Measurements from ENCODE around the gene ESCO1.

The ESCO1 gene

GRCh38 chr18:21571772-21572171 lies 28.7 kb downstream of the ESCO1 start:
- DNase-seq (ENCODE audit: low read depth): no peak
- H3K4me3 ChIP-seq (ENCODE audit: low read length): no peak overlapping the region
- no peak for TF ChIP-seq CTCF (conservative IDR thresholded peaks at IDR 0.05; ENCODE audit: low read depth, low read length)

DNA sequence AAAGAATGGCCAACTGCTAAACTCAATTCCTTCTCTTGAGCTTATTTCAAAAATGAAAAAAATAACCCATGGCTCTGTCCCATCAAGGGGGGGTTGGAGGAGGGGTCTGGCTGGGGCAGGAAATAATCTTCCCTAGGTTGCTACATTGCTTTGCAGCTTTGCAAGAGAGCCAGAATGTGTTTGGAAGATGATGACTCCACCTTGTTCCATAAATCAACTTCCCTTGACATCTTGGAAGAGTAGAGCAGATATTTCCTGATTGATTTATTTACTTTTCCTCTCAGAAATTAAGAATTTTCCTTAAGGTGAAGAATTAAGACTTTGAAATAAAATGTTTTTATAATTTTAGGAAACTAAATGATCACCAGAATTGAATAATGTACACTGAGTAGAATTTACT lies 41.3 kb downstream of the ESCO1 start:
- no peak overlapping the region for H3K4me3 ChIP-seq (ENCODE audit: low read length)
- no peak for DNase-seq (ENCODE audit: low read depth)
- no peak for TF ChIP-seq CTCF (conservative IDR thresholded peaks at IDR 0.05; ENCODE audit: low read depth, low read length)

- no peak for DNase-seq (ENCODE audit: low read depth)
- TF ChIP-seq CTCF (conservative IDR thresholded peaks at IDR 0.05; ENCODE audit: low read depth, low read length): no peak
- no peak overlapping the region for H3K4me3 ChIP-seq (ENCODE audit: low read length)
Observed at GRCh38 chr18:21557607-21558253, 42.8 kb downstream of the ESCO1 start.

DNA sequence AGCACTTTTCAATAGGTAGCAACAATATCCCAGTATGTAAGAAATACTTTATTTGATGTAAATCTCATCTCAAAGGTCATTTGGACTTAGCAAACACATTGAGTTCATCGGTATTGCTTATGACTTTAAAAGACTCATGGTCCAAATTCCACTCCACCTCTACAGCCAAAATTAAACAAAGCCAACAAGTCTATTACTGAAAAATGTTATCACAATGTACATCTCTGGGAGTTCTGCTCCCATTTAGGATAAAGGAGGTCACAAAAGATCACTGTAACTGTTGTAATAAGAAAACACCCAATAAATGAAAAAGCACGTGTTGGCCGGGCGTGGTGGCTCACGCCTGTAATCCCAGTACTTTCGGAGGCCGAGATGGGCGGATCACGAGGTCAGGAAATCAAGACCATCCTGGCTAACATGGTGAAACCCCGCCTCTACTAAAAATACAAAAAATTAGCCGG lies 50.0 kb downstream of the ESCO1 start:
- DNase-seq (ENCODE audit: low read depth): no peak
- H3K4me3 ChIP-seq (ENCODE audit: low read length): no peak overlapping the region
- TF ChIP-seq CTCF (conservative IDR thresholded peaks at IDR 0.05; ENCODE audit: low read depth, low read length): no peak

- DNase-seq (ENCODE audit: low read depth): no peak
- TF ChIP-seq CTCF (conservative IDR thresholded peaks at IDR 0.05; ENCODE audit: low read depth, low read length): no peak
- no peak overlapping the region for H3K4me3 ChIP-seq (ENCODE audit: low read length)
Observed at GRCh38 chr18:21548647-21549046, 51.9 kb downstream of the ESCO1 start.

DNA sequence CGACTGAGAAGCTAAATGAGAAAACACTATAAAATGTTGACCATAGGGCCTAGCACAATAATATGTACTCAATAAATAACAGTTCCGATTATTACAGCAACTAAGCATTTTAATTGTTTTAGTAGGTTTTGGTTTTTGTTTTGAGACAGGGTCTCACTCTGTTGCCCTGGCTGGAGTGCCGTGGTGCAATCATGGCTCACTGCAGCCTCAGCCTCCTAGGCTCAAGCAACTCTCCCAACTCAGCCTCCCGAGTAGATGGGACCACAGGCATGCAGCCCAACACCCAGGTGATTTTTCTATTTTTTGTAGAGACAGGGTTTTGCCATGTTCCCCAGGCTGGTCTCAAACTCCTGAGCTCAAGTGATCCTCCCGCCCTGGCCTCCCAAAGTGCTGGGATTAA lies 54.1 kb downstream of the ESCO1 start:
- no peak overlapping the region for H3K4me3 ChIP-seq (ENCODE audit: low read length)
- no peak for TF ChIP-seq CTCF (conservative IDR thresholded peaks at IDR 0.05; ENCODE audit: low read depth, low read length)
- no peak for DNase-seq (ENCODE audit: low read depth)

DNA sequence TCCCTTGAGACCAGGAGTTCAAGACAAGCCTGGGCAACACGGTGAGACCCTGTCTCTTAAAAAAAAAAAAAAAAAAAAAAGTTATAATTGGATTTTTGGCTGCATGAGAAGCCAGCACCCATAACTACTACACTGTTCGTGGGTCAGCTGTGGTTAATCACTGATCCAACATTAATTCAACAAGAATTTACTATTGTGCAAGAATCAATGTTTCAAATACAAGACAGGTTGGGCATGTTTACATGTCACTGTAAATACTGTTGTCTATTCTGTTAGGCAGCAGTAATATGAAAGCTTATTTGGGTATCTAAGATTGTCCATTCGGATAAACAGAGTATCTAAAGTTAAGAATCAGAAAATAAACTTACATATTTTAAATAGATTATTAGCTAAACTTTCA lies 62.3 kb downstream of the ESCO1 start:
- no peak for TF ChIP-seq CTCF (conservative IDR thresholded peaks at IDR 0.05; ENCODE audit: low read depth, low read length)
- H3K4me3 ChIP-seq (ENCODE audit: low read length): no peak overlapping the region
- DNase-seq (ENCODE audit: low read depth): no peak
